ENCODE data around the gene ZNF428.

ZNF428 gene

GRCh38 chr19:43634506-43634871 is 15.1 kb upstream of the ZNF428 start:
- TF ChIP-seq, protein P1, sequence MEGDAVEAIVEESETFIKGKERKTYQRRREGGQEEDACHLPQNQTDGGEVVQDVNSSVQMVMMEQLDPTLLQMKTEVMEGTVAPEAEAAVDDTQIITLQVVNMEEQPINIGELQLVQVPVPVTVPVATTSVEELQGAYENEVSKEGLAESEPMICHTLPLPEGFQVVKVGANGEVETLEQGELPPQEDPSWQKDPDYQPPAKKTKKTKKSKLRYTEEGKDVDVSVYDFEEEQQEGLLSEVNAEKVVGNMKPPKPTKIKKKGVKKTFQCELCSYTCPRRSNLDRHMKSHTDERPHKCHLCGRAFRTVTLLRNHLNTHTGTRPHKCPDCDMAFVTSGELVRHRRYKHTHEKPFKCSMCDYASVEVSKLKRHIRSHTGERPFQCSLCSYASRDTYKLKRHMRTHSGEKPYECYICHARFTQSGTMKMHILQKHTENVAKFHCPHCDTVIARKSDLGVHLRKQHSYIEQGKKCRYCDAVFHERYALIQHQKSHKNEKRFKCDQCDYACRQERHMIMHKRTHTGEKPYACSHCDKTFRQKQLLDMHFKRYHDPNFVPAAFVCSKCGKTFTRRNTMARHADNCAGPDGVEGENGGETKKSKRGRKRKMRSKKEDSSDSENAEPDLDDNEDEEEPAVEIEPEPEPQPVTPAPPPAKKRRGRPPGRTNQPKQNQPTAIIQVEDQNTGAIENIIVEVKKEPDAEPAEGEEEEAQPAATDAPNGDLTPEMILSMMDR (conservative IDR thresholded peaks at IDR 0.05; ENCODE audit: low read depth, low read length) = no peak
- DNase-seq (ENCODE audit: low read depth) = no peak
- peak overlapping the region; percentile 49 for H3K4me3 ChIP-seq (ENCODE audit: low read depth, low read length)

DNA sequence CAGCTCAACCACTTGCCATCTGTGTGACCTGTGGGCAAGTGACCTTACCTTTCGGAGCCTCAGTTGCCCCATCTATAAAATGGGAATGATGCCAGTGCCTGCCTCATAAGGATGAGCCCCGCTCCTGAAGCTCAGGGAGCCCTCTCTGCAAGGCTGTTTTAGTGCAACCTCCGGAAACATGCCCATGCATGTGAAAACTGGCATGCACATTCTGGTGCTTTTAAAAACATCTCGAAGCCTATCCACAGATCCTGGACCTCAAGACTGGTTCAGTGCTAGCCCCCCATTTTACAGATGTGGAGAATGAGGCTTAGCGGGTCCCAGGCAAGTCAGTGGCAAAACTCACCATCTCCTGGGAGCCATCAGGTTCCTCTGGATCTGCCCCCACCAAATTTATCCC is 14.6 kb upstream of the ZNF428 start:
- no peak for DNase-seq (ENCODE audit: low read depth)
- TF ChIP-seq, protein P1 (conservative IDR thresholded peaks at IDR 0.05; ENCODE audit: low read depth, low read length) = no peak
- no peak overlapping the region for H3K4me3 ChIP-seq (ENCODE audit: low read depth, low read length)

- no peak for DNase-seq (ENCODE audit: low read depth)
- TF ChIP-seq, protein P1 (conservative IDR thresholded peaks at IDR 0.05; ENCODE audit: low read depth, low read length) = no peak
- H3K4me3 ChIP-seq (ENCODE audit: low read depth, low read length) = no peak overlapping the region
Measured at GRCh38 chr19:43633520-43633919, 14.1 kb upstream of the ZNF428 start.

- TF ChIP-seq, protein P1 (conservative IDR thresholded peaks at IDR 0.05; ENCODE audit: low read depth, low read length) = no peak
- H3K4me3 ChIP-seq (ENCODE audit: low read depth, low read length) = no peak overlapping the region
- no peak for DNase-seq (ENCODE audit: low read depth)
Measured at GRCh38 chr19:43631491-43631890, 12.1 kb upstream of the ZNF428 start.

DNA sequence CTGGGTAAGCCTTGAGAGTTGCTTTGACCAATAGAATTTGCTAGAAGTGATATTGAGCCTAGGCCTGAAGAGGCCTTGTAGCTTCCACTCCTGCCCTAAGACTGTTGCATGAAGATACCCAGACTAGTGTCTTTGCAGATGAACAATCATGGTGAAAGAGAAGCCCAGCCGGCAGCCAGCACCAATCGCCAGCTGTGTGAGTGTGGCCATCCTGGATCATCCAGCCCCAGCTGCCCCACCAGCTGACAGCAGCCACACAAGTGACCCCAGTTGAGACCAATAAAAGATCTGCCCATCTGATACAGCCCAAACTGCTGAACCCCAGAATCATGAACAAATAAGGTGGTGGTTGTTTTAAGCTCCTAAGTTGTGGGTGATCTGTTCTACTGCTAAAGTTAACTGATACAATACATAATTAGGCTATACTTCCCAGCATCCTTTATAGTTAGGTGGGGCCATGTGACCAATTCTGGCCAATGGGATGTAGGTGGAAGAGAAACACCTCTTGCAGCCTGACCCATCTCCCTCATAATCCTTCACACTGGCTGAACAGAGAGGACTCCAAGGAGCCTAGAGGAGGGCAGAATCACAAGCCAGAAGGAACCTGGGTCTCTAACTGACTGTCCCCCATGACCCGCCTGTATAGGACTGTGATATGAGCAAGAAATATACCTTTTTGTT is 9.4 kb upstream of the ZNF428 start:
- DNase-seq (ENCODE audit: low read depth) = no peak
- TF ChIP-seq, protein P1 (conservative IDR thresholded peaks at IDR 0.05; ENCODE audit: low read depth, low read length) = no peak
- H3K4me3 ChIP-seq (ENCODE audit: low read depth, low read length) = no peak overlapping the region

GRCh38 chr19:43626838-43627237 is 7.4 kb upstream of the ZNF428 start:
- no peak overlapping the region for H3K4me3 ChIP-seq (ENCODE audit: low read depth, low read length)
- no peak for DNase-seq (ENCODE audit: low read depth)
- TF ChIP-seq, protein P1 (conservative IDR thresholded peaks at IDR 0.05; ENCODE audit: low read depth, low read length) = no peak

DNA sequence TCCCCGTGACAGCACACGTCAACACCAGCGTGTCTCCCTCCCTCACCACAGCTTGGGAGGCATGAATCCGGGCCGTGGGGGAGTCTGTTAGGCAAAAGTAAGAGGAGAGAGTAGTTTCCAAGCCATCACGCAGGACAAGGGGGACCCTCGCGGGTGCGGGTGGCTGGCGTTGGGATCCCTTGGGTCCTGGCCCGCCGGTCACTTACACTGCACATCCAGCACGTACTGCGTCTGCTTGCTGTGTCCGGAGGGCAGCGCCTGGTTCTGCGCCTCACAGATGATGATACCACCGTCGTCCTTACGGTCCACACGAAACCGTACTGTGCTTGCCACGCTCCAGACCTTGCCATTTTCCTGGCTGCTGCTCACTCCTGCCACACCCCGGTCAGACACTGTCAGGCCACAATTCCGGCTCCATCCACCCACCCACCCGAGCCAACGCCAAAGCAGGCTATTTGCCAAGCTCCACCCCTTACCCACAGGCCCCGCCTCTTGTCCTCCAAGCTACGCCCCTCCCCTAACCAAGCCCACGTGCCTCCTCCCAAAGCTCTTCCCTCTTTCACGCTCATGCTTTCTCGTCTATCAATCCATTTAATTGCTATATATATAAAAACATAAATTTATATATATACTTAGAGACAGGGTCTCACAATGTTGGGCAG is 6.6 kb upstream of the ZNF428 start:
- no peak for DNase-seq (ENCODE audit: low read depth)
- TF ChIP-seq, protein P1 (conservative IDR thresholded peaks at IDR 0.05; ENCODE audit: low read depth, low read length) = peak; percentile 13

More for the DNA sequence above, 6.6 kb upstream of the ZNF428 start:
- no peak overlapping the region for H3K4me3 ChIP-seq (ENCODE audit: low read depth, low read length)

Data from choroid plexus epithelial cell (primary cell).